Parathyroid adenoma (tissue), 2 donors: Measurements from ENCODE around the gene LSM6.

ENCODE experiments used
- H2AFZ ChIP-seq: fragments of 300-600 bp; sonication (generic); one replicate; pipeline ENCODE4 v1.7.0; 2017; ENCODE audit warnings: antibody characterized with exemption, mild to moderate bottlenecking
- H3K27ac ChIP-seq: fragments of 300-600 bp; sonication (generic); one replicate; pipeline ENCODE4 v1.7.0; 2017
- H3K27me3 ChIP-seq: fragments of 300-600 bp; sonication (generic); one replicate; pipeline ENCODE4 v1.7.0; 2017; ENCODE audit warnings: low read length; ENCODE audit not compliant: control insufficient read depth, insufficient read depth
- H3K36me3 ChIP-seq: fragments of 300-600 bp; sonication (generic); one replicate; pipeline ENCODE4 v1.7.0; 2017; ENCODE audit warnings: low read length; ENCODE audit not compliant: control insufficient read depth, insufficient read depth
- H3K4me1 ChIP-seq: fragments of 300-600 bp; sonication (generic); one replicate; pipeline ENCODE4 v1.7.0; 2017; ENCODE audit warnings: control low read depth
- H3K4me2 ChIP-seq: fragments of 300-600 bp; sonication (generic); one replicate; pipeline ENCODE4 v1.7.0; 2017; ENCODE audit warnings: low read length
- H3K4me3 ChIP-seq: fragments of 300-600 bp; sonication (generic); one replicate; pipeline ENCODE4 v1.7.0; 2017; ENCODE audit warnings: low read depth, low read length
- H3K79me2 ChIP-seq: fragments of 300-600 bp; sonication (generic); one replicate; pipeline ENCODE4 v1.7.0; 2017; ENCODE audit warnings: control low read depth
- H3K9ac ChIP-seq: fragments of 300-600 bp; sonication (generic); one replicate; pipeline ENCODE4 v1.7.0; 2017; ENCODE audit warnings: mild to moderate bottlenecking
- H3K9me3 ChIP-seq: fragments of 300-600 bp; sonication (generic); one replicate; pipeline ENCODE4 v1.7.0; 2017; ENCODE audit warnings: low read length; ENCODE audit not compliant: control insufficient read depth
- TF ChIP-seq, protein P1 (sequence below): fragments of 300-600 bp; sonication (generic); IDR thresholded peaks from one replicate; pipeline ENCODE4 v1.7.0; 2017; ENCODE audit warnings: antibody characterized with exemption, mild to moderate bottlenecking
- donor health status: primary hyperparathyroidism.

The LSM6 gene

GRCh38 chr4:146214238-146214637, 38.7 kb downstream of the LSM6 start, which contains the start of gene REELD1:
Gene REELD1, plus strand, starts transcription at chr4:146214538. Its CDS starts 2,415 bp downstream, at chr4:146216953.
- H3K36me3 ChIP-seq, result no peaks in the 10 kb centered on the region
- H3K9ac ChIP-seq, result no peak within 1 kb of the TSS
- TF ChIP-seq, protein P1, sequence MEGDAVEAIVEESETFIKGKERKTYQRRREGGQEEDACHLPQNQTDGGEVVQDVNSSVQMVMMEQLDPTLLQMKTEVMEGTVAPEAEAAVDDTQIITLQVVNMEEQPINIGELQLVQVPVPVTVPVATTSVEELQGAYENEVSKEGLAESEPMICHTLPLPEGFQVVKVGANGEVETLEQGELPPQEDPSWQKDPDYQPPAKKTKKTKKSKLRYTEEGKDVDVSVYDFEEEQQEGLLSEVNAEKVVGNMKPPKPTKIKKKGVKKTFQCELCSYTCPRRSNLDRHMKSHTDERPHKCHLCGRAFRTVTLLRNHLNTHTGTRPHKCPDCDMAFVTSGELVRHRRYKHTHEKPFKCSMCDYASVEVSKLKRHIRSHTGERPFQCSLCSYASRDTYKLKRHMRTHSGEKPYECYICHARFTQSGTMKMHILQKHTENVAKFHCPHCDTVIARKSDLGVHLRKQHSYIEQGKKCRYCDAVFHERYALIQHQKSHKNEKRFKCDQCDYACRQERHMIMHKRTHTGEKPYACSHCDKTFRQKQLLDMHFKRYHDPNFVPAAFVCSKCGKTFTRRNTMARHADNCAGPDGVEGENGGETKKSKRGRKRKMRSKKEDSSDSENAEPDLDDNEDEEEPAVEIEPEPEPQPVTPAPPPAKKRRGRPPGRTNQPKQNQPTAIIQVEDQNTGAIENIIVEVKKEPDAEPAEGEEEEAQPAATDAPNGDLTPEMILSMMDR, result no peak
- H3K9me3 ChIP-seq, result no peaks in the 10 kb centered on the region
- H2AFZ ChIP-seq, result no peak within 1 kb of the TSS
- H3K27ac ChIP-seq, result no peak within 1 kb of the TSS
- no peak within 1 kb of the TSS for H3K4me2 ChIP-seq
- H3K4me1 ChIP-seq, result no peaks in the 10 kb centered on the region
- no peaks in the 10 kb centered on the region for H3K79me2 ChIP-seq
- no peak within 1 kb of the TSS for H3K4me3 ChIP-seq
- no peaks in the 10 kb centered on the region for H3K27me3 ChIP-seq

- H3K4me1 ChIP-seq, result no peaks in the 10 kb centered on the region
Observed at GRCh38 chr4:146222313-146222712, 46.8 kb downstream of the LSM6 start.

DNA sequence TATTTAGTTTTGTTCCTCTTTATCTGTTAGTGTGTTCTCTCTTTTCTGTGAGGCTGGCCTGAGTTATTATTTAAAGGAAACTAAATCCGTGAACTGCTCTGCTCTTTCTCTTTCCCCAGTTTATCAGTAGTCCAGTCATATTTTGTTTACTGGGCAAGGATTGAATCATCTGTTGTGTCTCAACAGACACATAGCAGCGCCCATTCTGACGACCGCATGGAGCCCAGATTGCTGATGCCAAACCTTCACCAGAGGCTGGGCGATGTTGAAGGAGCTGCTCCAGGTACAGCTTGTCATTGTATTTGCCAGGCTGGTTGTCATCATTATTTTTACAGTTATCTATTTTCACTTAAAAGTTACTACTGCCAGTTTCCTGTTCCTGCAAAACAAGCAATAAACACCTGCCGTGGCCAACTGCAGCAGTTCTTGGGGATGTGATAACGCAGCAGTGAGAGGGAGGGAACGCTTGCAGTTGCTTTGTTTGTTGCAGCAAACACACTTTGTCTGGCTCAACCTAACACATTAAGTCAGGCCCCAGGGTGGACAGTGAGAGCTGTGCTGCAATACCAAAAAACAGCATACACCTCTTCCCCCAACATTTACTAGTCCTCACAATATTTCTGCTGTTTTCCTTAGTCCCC, 48.9 kb downstream of the LSM6 start:
- H3K36me3 ChIP-seq, result no peaks in the 10 kb centered on the region
- no peak overlapping the region for H3K9ac ChIP-seq
- TF ChIP-seq, protein P1, result no peak
- H3K79me2 ChIP-seq, result no peaks in the 10 kb centered on the region
- no peaks in the 10 kb centered on the region for H3K27me3 ChIP-seq
- H3K4me3 ChIP-seq, result no peak overlapping the region
- H3K27ac ChIP-seq, result no peak overlapping the region
- no peaks in the 10 kb centered on the region for H3K9me3 ChIP-seq
- H3K4me1 ChIP-seq, result no peaks in the 10 kb centered on the region
- H2AFZ ChIP-seq, result no peak overlapping the region
- H3K4me2 ChIP-seq, result no peak overlapping the region

More at GRCh38 chr4:146222313-146222712, 46.8 kb downstream of the LSM6 start:
- Histone ChIP-seq H2AFZ (no peak overlapping the region), H3K4me3 (no peak overlapping the region), H3K36me3 (no peaks in the 10 kb centered on the region), H3K4me2 (no peak overlapping the region), H3K9ac (no peak overlapping the region), H3K79me2 (no peaks in the 10 kb centered on the region), H3K27me3 (no peaks in the 10 kb centered on the region), H3K27ac (no peak overlapping the region), H3K9me3 (no peaks in the 10 kb centered on the region)
- TF ChIP-seq, protein P1, result no peak

DNA sequence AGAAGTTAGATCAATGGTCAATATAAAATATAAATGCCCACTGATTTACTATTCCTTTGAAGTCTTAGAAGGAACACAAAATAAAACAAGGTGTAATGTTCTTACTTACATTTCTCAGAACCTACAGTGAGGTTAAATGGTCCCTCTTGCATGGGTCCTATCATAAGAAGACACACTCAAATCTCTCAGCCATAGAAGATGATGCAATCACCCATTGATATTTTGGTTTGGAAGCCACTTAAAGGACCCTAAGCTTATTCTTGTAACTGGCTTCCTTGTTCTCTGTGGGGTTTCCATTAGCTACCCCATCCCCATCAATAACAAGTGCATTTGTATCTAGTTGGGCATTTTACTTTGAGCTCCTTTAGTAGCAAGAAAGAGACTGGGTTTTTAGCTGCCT, 53.9 kb downstream of the LSM6 start:
- Histone ChIP-seq H3K36me3 (no peaks in the 10 kb centered on the region), H3K27me3 (no peaks in the 10 kb centered on the region), H3K4me1 (no peaks in the 10 kb centered on the region), H3K4me3 (no peak overlapping the region), H3K9me3 (no peaks in the 10 kb centered on the region), H3K9ac (no peak overlapping the region), H3K79me2 (no peaks in the 10 kb centered on the region), H2AFZ (no peak overlapping the region), H3K4me2 (no peak overlapping the region), H3K27ac (no peak overlapping the region)
- TF ChIP-seq, protein P1, result no peak

DNA sequence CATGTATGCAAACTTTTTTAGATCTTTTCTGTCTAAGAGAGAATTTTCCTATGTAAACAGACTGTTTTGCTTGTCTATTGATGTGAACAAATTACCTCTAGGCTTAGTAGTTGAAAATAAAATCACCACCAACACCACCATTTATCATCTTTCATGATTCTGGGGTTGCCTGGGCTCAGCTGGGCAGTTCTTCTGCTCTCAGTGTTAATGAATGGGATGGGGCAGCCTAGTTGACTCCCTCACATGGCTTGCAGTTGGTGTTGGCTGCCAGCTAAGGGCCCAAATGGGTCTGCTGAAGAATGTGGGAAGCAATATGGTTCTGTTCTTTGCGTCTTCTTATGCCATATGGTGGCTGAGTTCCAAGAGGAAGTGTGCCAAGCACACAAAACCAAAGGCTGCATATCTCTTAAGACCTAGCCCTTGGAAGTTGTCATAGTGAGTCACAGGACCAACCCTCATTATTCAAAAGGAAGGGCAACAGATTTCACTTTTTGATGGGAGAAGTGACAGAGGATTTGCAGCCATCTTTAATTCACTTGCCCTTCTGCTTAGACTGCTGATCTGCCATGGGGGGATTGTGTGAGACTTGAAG, 56.7 kb downstream of the LSM6 start:
- no peaks in the 10 kb centered on the region for H3K27me3 ChIP-seq
- TF ChIP-seq, protein P1, result no peak
- no peak overlapping the region for H3K4me2 ChIP-seq
- no peaks in the 10 kb centered on the region for H3K4me1 ChIP-seq
- H2AFZ ChIP-seq, result no peak overlapping the region
- no peak overlapping the region for H3K9ac ChIP-seq
- no peaks in the 10 kb centered on the region for H3K36me3 ChIP-seq
- H3K27ac ChIP-seq, result no peak overlapping the region
- H3K4me3 ChIP-seq, result no peak overlapping the region
- H3K79me2 ChIP-seq, result no peaks in the 10 kb centered on the region
- no peaks in the 10 kb centered on the region for H3K9me3 ChIP-seq
